HEK293 (cell line): ENCODE data around the gene DENND4B.
A peak's percentile ranks its signal among the peaks of the same experiment; 100 is the strongest.

Source experiments
- CTCF ChIA-PET: fragments of 350-600 bp; formaldehyde crosslinking; extraction: SDS; loops from one replicate; lab custom pipeline; 2021; ENCODE audit warnings: antibody characterized with exemption; lab: Yijun Ruan, JAX
- POLR2A ChIA-PET: fragments of 300-600 bp; formaldehyde crosslinking; extraction: SDS; loops from one replicate; lab custom pipeline; 2020; ENCODE audit warnings: antibody characterized with exemption, inconsistent platforms; lab: Yijun Ruan, JAX
- H3K27ac ChIP-seq: fragments of 200-500 bp; sonication (Bioruptor generic); 2 replicates; pipeline ENCODE4 v1.5.1; 2014; ENCODE audit warnings: low read depth, low read length, control low read depth, inconsistent platforms; ENCODE audit errors: extremely low read depth
- H3K36me3 ChIP-seq, 2 experiments: fragments of 200-500 bp in 1 of 2; sonication (Bioruptor generic) in 1 of 2; 1 replicate in 1 of 2; 2 replicates in 1 of 2; pipeline ENCODE4 v1.5.1; 2014 to 2017; ENCODE audit warnings: inconsistent platforms in 2 of 2, low read length in 2 of 2; ENCODE audit not compliant: control insufficient read depth in 2 of 2, insufficient read depth in 1 of 2
- H3K4me1 ChIP-seq: fragments of 200-500 bp; sonication (Bioruptor generic); 2 replicates; pipeline ENCODE4 v1.5.1; 2014; ENCODE audit warnings: mild to moderate bottlenecking, low read length, inconsistent platforms; ENCODE audit not compliant: control insufficient read depth, insufficient read depth
- H3K4me3 ChIP-seq: 2 replicates; pipeline ENCODE4 v1.5.1; 2011; ENCODE audit warnings: low read depth, mild to moderate bottlenecking, control low read depth, low read length, moderate library complexity
- H3K9me3 ChIP-seq: fragments of 200-500 bp; sonication (Bioruptor generic); 2 replicates; pipeline ENCODE4 v1.5.1; 2014; ENCODE audit warnings: low read depth, low read length, inconsistent platforms; ENCODE audit not compliant: control insufficient read depth, insufficient read depth
- BCL11A ChIP-seq: fragments of 450-650 bp; formaldehyde crosslinking; IDR thresholded peaks from 2 replicates; pipeline ENCODE4 v1.5.1; 2016; ENCODE audit warnings: low read depth, missing biosample characterization, missing genetic modification characterization
- HIC1 ChIP-seq: fragments of 450-650 bp; formaldehyde crosslinking; IDR thresholded peaks from 2 replicates; pipeline ENCODE4 v1.5.1; 2016; ENCODE audit warnings: missing biosample characterization, missing genetic modification characterization
- TCF7L2 ChIP-seq: IDR thresholded peaks from 2 replicates; pipeline ENCODE4 v1.6.1; 2011; ENCODE audit warnings: low read depth, mild to moderate bottlenecking, inconsistent platforms, low read length, moderate library complexity, borderline replicate concordance
- ZNF133 ChIP-seq: fragments of 450-650 bp; formaldehyde crosslinking; IDR thresholded peaks from 2 replicates; pipeline ENCODE4 v1.5.1; 2016; ENCODE audit warnings: missing biosample characterization, missing genetic modification characterization
- ZNF274 ChIP-seq, 2 experiments: fragments of 200-500 bp in 1 of 2; fragments of 450-650 bp in 1 of 2; sonication (Bioruptor generic) in 1 of 2; formaldehyde crosslinking in 1 of 2; IDR thresholded peaks; 2 replicates each; pipeline versions ENCODE4 v1.5.1 to v1.6.1; 2014 to 2016; ENCODE audit warnings: borderline replicate concordance in 1 of 2, inconsistent platforms in 1 of 2, low read length in 1 of 2, missing biosample characterization in 1 of 2, missing genetic modification characterization in 1 of 2
- ZNF311 ChIP-seq: fragments of 450-650 bp; formaldehyde crosslinking; IDR thresholded peaks from 2 replicates; pipeline ENCODE4 v1.5.1; 2017; ENCODE audit warnings: missing biosample characterization, missing genetic modification characterization, borderline replicate concordance
- ZNF600 ChIP-seq: fragments of 450-650 bp; formaldehyde crosslinking; IDR thresholded peaks from 2 replicates; pipeline ENCODE4 v1.5.1; 2016; ENCODE audit warnings: missing biosample characterization, missing genetic modification characterization
- ZNF785 ChIP-seq: fragments of 450-650 bp; formaldehyde crosslinking; IDR thresholded peaks from 2 replicates; pipeline ENCODE4 v1.5.1; 2016; ENCODE audit warnings: missing biosample characterization, missing genetic modification characterization
- TF ChIP-seq, protein P1 (sequence below): fragments of 450-650 bp; formaldehyde crosslinking; IDR thresholded peaks from 2 replicates; pipeline ENCODE4 v1.5.1; 2016; ENCODE audit warnings: missing biosample characterization, missing genetic modification characterization

DENND4B gene

GRCh38 chr1:153933430-153933829 is 13.1 kb downstream of the DENND4B start:
- Histone ChIP-seq H3K27ac (no peak overlapping the region), H3K9me3 (no peaks in the 10 kb centered on the region), H3K36me3 (peaks cover 4 to 78% of the 10 kb centered on the region in 2 experiments; a peak in 2 of 3 replicates), H3K4me1 (no peaks in the 10 kb centered on the region), H3K4me3 (no peak overlapping the region)
- POLR2A ChIA-PET: interaction anchor here (0.5 to 0.6 kb wide), 2 partner anchors 9 to 39 kb away, joined by 4 read pairs; no protein-coding TSS in a partner anchor
- TF ChIP-seq TCF7L2 (no peak), ZNF785 (tag by site-specific recombination) (no peak)
- CTCF ChIA-PET: no interaction called here

DNA sequence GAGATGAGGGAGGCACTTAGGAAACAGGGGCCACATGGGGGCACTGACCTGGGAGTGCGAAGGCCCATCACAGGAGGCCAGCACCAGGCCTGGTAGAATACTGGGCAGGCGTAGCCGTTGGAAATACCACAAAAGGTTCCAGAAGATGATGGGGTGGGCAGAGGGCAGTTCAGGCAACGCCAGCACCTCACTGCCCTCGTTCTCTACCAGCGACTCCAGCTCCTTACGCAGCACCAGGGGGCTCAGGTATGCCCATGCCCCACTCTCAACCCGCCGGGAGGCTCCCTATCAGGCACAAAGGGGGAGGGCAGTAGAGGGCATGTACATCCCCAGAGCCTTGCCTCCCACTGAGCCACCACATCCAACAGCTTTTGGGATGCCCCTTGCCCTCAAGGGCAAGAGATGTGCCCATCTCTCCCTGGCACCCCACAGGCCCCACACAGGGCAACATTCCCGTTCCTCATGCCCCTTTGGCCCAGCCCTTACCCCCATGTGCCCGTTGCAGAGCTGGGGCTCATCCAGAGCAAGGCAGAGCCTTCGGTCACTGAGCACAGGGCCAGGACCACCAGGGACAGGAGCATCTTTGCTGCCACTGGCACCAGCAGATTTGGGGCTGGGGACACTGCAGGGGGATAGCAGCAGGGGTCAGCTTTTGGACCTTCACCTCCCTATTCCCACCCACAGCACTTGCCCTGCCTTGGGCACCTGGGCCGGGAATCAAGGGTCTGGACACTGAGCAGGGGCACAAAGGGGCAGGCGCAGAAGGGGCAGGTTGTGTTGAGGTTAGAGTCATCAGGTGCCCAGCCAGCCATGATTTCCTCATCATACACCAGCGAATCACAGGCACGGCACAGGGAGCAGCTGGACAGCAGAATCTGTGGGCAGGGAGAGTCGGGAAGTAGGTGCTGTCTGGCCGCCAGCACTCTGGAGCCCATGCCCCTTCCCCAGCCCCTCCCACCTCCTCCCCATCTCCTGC is 14.1 kb downstream of the DENND4B start:
- Histone ChIP-seq H3K36me3 (peaks cover 4 to 72% of the 10 kb centered on the region in 2 experiments; a peak in 2 of 3 replicates), H3K4me1 (no peaks in the 10 kb centered on the region), H3K4me3 (no peak overlapping the region), H3K27ac (no peak overlapping the region), H3K9me3 (no peaks in the 10 kb centered on the region)
- ChIA-PET CTCF (no interaction called here), POLR2A (interaction anchor here (0.6 to 1.4 kb wide), 2 partner anchors 11 to 38 kb away, joined by 3 to 4 read pairs; no protein-coding TSS in a partner anchor)
- TF ChIP-seq HIC1 (tag by site-specific recombination) (peak; percentile 67), ZNF133 (tag by site-specific recombination) (no peak)

DNA sequence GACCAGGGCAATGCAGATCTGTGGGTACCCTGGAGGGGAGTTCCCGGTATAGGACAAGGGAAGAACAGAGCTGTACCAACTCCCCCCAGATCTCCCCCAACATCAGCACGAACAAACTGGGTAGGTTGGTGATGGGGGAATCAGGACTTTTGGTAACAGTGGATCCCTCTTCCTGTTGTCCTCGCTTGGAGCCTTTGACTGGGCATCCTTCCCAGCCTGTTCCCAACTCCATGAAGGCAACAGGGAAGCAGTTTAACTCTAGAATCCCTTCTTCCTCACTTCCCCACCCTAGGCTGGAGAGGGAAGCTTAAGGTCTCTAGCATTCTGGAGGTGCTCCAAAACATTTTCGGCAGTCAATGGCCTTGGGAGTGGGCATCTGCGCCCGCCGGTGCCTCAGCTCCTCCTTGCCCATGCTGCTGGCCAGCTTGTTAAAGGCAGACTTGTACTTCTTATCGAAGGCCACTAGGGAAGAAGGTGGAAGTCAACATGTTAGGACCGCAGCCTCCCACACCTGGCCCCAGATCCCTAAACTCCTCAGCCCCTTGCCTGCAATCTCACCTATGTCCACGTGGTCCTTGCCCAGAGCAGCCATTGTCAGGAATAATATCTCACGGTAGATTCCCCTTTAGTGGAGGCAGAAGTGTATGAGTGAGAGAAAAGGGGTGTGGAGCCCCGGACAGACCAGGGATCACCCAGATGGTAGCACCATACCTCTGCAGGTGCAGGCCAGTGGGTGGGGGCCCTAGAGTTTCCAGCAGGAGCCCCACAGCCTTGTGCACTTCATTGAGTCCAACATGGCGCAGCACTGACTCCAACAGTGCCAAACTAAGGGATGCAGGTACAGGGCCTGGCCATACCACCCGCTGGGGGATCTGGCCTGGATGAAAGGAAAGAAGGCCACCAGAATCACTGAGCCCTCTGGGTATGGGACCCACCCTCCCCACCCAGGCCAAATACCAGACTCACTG is 16.3 kb downstream of the DENND4B start:
- Histone ChIP-seq H3K4me1 (no peaks in the 10 kb centered on the region), H3K4me3 (no peak overlapping the region), H3K9me3 (no peaks in the 10 kb centered on the region), H3K27ac (no peak overlapping the region), H3K36me3 (peaks cover 0 to 51% of the 10 kb centered on the region in 2 experiments; a peak in 2 of 3 replicates)
- TF ChIP-seq BCL11A (no peak), ZNF274 (IDR thresholded peaks at IDR 0.05; ENCODE audit: low read length) (no peak), ZNF274 (tag by site-specific recombination; IDR thresholded peaks at IDR 0.05; ENCODE audit: borderline replicate concordance) (no peak), ZNF600 (tag by site-specific recombination) (no peak), ZNF311 (tag by site-specific recombination) (no peak)
- TF ChIP-seq, protein P1, sequence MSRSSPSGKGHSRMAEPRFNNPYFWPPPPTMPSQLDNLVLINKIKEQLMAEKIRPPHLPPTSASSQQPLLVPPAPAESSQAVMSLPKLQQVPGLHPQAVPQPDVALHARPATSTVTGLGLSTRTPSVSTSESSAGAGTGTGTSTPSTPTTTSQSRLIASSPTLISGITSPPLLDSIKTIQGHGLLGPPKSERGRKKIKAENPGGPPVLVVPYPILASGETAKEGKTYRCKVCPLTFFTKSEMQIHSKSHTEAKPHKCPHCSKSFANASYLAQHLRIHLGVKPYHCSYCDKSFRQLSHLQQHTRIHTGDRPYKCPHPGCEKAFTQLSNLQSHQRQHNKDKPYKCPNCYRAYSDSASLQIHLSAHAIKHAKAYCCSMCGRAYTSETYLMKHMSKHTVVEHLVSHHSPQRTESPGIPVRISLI (tag by site-specific recombination): no peak
- ChIA-PET CTCF (interaction anchor here (1.1 to 1.9 kb wide), 3 partner anchors 10 to 133 kb away, joined by 3 to 6 read pairs (median 3); no protein-coding TSS in a partner anchor), POLR2A (interaction anchor here (0.7 kb wide), 2 partner anchors 11 to 14 kb away, joined by 3 read pairs; no protein-coding TSS in a partner anchor)
